Measurements from ENCODE around the gene NANOS2. TPM values are rescaled to one million over a fixed set of nuclear protein-coding genes. Genes with fewer than 3 reads are reported as not detected.

NANOS2 gene
- total RNA-seq, 1 donor from 2014 or later = not detected

GRCh38 chr19:45933759-45934158 is 19.2 kb upstream of the NANOS2 start:
- intact Hi-C loops (cut with DNase I) = no loop called here
- no peak for ATAC-seq
- DNase-seq (ENCODE audit: low spot score) = no peak

GRCh38 chr19:45931055-45931454 is 16.5 kb upstream of the NANOS2 start:
- no peak for ATAC-seq
- DNase-seq (ENCODE audit: low spot score) = no peak
- intact Hi-C loops (cut with DNase I) = no loop called here

- DNase-seq (ENCODE audit: low spot score) = no peak
- ATAC-seq = no peak
- intact Hi-C loops (cut with DNase I) = no loop called here
Measured at GRCh38 chr19:45929247-45929646, 14.7 kb upstream of the NANOS2 start.

DNA sequence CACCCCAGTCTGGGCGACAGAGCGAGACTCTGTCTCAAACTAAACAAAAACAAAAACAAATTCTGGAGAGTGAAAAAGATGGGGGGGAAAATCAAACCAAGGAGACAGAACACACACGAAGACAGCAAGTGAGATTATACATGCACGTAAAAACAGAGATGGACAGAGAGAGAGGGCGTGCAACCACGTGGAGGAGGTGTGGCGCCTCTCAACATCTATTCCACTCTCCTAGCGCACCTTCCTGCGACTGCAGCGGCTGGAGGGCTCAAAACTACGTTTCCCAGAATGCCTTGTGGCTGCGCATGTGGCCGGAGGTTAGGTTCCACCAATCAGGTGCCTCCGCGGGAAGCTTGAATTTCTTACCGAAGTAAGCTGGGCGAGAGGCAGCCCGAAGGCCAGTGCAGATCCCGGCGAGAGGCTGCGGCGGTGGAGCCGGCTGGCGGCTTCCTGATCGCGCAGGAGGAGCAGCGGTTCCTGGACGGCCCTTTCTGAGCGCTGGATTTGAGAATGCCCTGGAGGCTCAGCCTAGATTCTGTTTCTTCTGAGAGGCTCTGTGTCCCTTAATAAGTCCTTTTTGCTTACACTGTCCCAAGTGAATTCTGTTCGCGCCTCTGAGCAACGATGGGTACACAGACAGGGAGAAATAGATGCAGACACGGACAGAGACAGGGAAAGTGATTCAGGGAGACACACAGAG is 13.1 kb upstream of the NANOS2 start:
- peak; percentile 96 for DNase-seq (ENCODE audit: low spot score)
- intact Hi-C loops (cut with DNase I) = no loop called here
- ATAC-seq = peak; percentile 96

- DNase-seq (ENCODE audit: low spot score) = no peak
- ATAC-seq = no peak
- intact Hi-C loops (cut with DNase I) = no loop called here
Measured at GRCh38 chr19:45924891-45925447, 10.4 kb upstream of the NANOS2 start.

- ATAC-seq = no peak
- intact Hi-C loops (cut with DNase I) = no loop called here
- no peak for DNase-seq (ENCODE audit: low spot score)
Measured at GRCh38 chr19:45922281-45922680, 7.7 kb upstream of the NANOS2 start.

DNA sequence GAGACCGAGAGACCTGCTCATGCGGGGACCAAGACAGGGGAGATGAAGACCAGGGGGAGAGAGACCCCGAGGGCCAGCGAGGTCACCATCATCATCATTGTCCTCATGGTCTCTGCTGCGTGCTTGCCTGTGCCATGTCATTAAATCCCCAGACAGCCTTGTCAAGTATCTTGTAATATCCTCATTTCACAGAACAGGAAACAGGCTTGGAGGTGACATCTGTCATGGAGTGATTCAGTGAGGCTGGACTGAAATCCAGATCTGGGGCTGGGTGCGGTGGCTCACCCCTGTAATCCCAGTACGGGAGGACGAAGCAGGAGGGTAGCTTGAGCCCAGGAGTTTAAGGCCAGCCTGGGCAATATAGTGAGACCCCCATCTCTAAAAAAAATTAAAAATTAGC is 5.9 kb upstream of the NANOS2 start:
- ATAC-seq (no peak), DNase-seq (ENCODE audit: low spot score) (no peak)
- intact Hi-C loops (cut with DNase I) = no loop called here

- ATAC-seq = peak; percentile 28
- no peak for DNase-seq (ENCODE audit: low spot score)
- intact Hi-C loops (cut with DNase I) = no loop called here
Measured at GRCh38 chr19:45919678-45920077, 5.1 kb upstream of the NANOS2 start.

DNA sequence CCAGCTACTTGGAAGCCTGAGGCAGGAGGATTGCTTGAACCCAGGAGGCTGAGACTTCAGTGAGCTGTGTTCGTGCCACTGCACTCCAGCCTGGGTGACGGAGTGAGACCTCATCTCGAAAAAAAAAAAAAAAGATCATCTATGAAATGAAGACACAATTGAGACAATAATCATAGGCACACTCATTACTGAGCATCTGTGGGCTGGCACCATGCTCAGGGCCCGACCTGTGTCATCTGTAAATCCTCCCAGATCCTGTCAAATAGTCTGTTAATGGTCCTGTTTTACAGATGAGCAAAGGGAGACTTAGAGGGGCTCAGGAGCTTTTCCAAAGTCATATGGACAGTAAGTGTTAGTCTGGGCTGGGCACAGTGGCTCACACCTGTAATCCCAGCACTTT is 4.1 kb upstream of the NANOS2 start:
- intact Hi-C loops (cut with DNase I) = no loop called here
- ATAC-seq = no peak

GRCh38 chr19:45917421-45918091 is 3.0 kb upstream of the NANOS2 start:
- ATAC-seq = no peak
- intact Hi-C loops (cut with DNase I) = no loop called here
- DNase-seq (ENCODE audit: low spot score) = no peak

More for the DNA sequence above, 4.1 kb upstream of the NANOS2 start:
- no peak for DNase-seq (ENCODE audit: low spot score)

DNA sequence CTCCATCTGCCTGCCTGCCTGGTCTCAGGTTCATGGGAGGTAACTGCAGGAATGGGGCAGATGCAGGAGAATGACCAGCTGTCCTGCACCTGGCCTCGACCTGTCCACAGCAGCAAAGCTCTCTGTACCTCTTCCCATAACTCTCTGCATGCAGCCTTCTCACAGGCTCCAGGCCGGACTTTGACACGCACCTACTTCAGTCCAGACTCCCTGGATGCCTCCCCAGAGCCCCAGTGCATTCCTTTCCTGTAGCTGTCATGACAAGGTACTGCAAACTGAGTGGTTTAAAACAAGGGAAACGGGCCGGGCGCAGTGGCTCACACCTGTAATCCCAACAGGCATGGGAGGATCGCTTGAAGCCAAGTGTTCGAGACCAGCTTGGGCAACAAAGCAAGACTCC is 3.3 kb downstream of the NANOS2 start:
- intact Hi-C loops (cut with DNase I) = no loop called here
- DNase-seq (ENCODE audit: low spot score) (no peak), ATAC-seq (no peak)

- ATAC-seq = no peak
- intact Hi-C loops (cut with DNase I) = no loop called here
- no peak for DNase-seq (ENCODE audit: low spot score)
Measured at GRCh38 chr19:45908956-45909355, 5.6 kb downstream of the NANOS2 start.

DNA sequence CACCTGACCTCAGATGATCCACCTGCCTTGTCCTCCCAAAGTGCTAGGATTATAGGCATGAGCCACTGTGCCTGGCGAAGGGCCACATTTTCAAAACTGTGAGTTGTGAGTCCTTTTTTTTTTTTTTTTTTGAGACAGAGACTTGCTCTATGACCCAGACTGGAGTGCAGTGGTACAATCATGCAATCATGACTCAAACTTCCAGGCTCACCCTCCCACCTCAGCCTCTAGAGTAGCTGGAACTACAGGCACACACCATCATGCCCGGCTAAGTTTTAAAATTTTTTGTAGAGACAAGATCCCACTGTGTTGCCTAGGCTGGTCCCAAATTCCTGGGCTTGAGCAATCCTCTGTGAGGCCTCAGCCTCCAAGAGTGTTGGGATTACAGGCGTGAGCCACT is 8.4 kb downstream of the NANOS2 start:
- ATAC-seq = no peak
- intact Hi-C loops (cut with DNase I) = no loop called here
- no peak for DNase-seq (ENCODE audit: low spot score)

GRCh38 chr19:45905011-45905410 is 9.6 kb downstream of the NANOS2 start:
- no peak for DNase-seq (ENCODE audit: low spot score)
- no peak for ATAC-seq
- intact Hi-C loops (cut with DNase I) = no loop called here

DNA sequence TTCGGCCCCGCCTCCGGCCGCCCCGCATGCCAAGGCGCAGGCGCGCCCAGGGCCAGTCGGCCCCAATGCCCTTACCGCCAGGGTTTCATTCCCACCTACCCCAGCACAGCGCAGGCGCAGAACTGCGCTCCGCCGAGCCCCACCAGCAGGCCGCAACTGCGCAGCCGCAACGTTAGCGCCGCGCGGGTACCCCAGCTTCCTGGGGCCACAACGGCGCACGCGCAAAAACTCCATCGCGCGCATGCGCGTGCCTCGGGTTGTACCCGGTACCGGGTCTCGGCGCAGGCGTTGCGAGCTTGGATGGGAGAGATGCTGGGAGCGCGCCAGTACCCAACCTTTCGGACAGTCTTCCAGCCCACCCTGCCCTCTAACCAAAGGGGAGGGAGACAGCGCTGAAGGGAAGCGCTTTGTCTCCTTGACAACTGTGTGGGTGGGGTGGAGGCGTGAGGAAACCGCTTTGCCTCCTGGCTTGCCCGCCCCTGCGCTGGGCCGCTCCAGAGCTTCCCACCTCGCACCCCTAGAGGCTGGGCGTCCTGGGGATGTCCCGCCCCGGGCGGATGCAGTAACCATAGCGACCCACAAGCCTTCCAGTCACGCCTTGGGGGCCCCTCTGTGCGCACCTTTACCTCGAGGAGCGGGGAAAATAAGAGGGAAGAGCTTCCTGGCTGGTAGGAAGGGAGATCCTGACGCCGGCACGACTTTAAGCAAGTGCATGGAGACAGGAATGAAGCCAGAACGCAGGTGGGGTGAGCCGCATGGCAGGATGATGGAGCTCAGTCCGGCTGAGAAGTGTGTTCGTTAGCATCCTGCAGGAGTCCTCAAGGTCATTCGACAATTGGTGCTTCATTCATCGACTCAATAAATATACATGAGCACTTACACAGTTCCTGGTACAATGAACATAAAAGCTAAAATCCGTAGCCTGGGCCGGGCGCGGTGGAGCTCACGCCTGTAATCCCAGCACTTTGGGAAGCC is 11.6 kb downstream of the NANOS2 start:
- peak; percentile 99 for DNase-seq (ENCODE audit: low spot score)
- intact Hi-C loops (cut with DNase I) = no loop called here
- peak; percentile 98 for ATAC-seq

DNA sequence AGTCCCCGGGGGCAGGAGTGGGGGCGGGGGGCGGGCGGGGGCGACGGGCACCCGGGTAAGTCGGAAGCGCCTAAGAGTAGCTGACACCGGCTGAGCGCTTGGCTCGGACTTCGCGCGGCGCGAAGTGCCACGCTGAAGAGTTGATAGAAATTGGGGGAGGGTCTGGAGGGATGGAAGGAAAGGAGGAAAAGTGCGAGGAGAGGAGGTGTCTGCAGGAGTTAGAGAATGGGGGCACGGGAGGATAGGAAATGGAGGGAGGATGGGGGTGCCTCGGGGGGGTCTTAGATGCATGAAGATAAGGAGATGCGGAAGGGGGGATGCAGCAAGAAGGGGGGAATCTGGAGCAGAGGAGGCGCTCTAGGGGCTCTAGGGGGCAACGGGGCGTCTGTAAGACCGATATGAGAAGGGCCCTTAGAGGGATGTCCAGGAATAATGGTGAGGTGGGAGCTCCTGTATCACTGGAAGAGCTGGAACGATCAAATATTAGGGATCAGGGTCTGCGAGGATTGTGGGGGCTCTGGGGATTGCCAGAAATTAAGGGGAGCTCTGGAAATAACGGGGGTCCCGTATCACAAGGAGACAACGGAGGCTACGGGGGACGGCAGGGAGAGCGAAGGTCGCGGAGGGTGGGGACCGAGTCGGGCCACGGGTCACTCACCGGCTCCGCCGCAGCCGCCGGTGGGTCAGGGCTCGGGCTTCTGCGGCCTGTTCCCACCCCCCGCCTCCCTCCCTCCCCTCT is 12.5 kb downstream of the NANOS2 start, which contains the start of gene MYPOP:
TSS of gene MYPOP (minus strand) at position 702 of the 739 bp plus-strand sequence. CDS start 840 bp downstream, outside the sequence.
- intact Hi-C loops (cut with DNase I) = no loop called here
- no peak for DNase-seq (ENCODE audit: low spot score)
- no peak for ATAC-seq

GRCh38 chr19:45901432-45901911 is 13.1 kb downstream of the NANOS2 start:
- intact Hi-C loops (cut with DNase I) = no loop called here
- ATAC-seq = no peak
- DNase-seq (ENCODE audit: low spot score) = peak; percentile 72

- no peak for DNase-seq (ENCODE audit: low spot score)
- intact Hi-C loops (cut with DNase I) = no loop called here
- no peak for ATAC-seq
Measured at GRCh38 chr19:45900738-45901431, 13.7 kb downstream of the NANOS2 start.

Measured in sciatic nerve (tissue), 2 donors.